ENCODE measurements around the gene GJC3. TPM values are rescaled to one million over a fixed set of nuclear protein-coding genes. Genes with fewer than 3 reads are reported as not detected.

GJC3 gene
- total and polyA plus RNA-seq, 9 of the 15 experiments (the other 6 are each of a cell fraction or from before 2014, with no cell fraction given): 0.10 to 0.45 (median 0.28) TPM; not detected in 1

- TF ChIP-seq GTF2E2 (tag; IDR thresholded peaks at IDR 0.05) (peak; percentile 91; the same call in 1 of the 2 replicates), SRF (CRISPR knock-in tag; IDR thresholded peaks at IDR 0.05) (peak in 1 of 2 experiments; percentile 60; a peak in 2 of 4 replicates), PKNOX1 (IDR thresholded peaks at IDR 0.05) (peak; percentile 89), NFYB (IDR thresholded peaks at IDR 0.05; ENCODE audit: extremely low read depth, insufficient read length) (peak; percentile 16), GATAD2A (IDR thresholded peaks at IDR 0.05) (peak; percentile 37; the same call in 1 of the 2 replicates), MNT (conservative IDR thresholded peaks at IDR 0.05) (peak; percentile 57 to 87), RREB1 (CRISPR knock-in tag; IDR thresholded peaks at IDR 0.05) (no peak), ZFX (CRISPR knock-in tag; IDR thresholded peaks at IDR 0.05) (peak; percentile 95), GMEB1 (CRISPR knock-in tag; IDR thresholded peaks at IDR 0.05) (peak; percentile 84), CREB3 (tag; conservative IDR thresholded peaks at IDR 0.05; ENCODE audit: low read depth) (no peak; the same call in 1 of the 2 replicates), ELF2 (CRISPR knock-in tag; IDR thresholded peaks at IDR 0.05) (peak; percentile 86), ZNF655 (CRISPR knock-in tag; IDR thresholded peaks at IDR 0.05) (no peak)
Observed at GRCh38 chr7:99918959-99919813, 10.2 kb downstream of the GJC3 start, which contains the start of gene TRIM4 (continued).

Data from K562 (cell line).